HG03135 (cell line): ENCODE results near the gene ORC5.

Source experiments
- ATAC-seq: cut with Tn5 transposase; IDR thresholded peaks from one replicate; pipeline ENCODE4 v1.9.1; 2021; ENCODE audit warnings: mild to moderate bottlenecking, moderate library complexity; ENCODE audit not compliant: unreplicated experiment

ORC5 gene

DNA sequence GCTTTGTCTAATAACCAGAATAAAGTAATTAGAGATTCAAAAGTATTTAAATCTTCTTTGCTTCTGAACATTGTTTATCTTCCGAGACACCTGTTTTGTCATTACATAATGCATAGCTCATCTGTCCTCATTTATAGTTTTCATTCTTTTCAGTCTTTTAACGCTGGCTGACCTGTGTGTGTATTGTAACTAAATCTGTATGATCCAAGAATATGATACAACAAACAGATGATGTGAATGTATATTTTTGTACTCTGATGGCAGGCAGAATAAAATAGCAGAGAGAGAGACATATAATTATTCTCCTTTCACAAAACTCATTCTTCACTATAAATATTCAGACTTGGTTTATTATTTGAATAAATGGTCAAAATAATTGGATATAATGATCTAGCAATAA, 80.6 kb downstream of the ORC5 start:
- no peak for ATAC-seq

DNA sequence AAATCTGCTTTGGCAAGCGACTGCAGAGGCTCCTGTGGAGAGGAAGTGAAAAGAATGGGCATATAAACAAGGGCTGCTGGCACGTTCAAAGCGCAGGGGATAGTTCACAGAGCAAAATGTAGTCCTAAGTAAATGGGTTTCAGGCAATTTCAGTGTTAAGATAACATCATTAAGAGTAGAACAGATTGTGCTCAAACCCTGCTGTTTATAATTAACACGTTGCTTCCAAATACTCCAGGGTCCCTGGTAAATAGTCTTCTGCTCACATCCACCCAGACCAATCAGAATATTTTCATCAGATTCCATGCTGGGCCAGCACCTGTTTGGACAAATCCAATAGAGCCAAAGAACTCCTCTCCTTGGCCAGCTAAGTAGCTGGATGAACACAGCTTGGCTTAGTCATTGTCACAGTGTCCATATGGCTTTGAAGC, 81.4 kb downstream of the ORC5 start:
- ATAC-seq = no peak

DNA sequence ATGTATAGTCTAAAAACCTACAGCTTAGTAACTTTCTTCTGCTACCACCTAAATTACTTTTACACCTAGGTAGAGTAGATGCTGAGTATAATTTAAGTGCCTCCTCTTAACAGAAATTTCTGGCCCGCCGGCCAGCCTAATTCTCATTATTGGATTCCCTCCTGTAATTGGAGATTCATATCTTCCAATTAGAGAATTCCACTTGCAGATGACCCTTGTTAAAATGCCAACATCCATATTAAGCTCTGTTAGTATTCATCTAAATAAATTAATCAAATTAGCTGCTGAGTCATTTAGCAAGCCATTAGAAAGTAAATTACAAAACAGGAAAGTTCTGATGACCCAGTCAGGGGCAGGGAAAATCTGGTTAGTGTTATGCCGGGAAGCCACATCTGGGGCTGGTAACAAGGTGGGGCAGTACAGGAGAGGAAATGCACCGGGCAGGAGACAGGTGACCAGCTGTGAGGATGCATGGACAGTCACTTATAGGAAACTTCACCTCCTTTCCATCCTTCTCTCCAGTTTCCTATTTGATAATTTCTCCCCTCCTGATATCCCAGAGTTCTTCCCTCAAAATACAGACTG, 82.8 kb downstream of the ORC5 start:
- no peak for ATAC-seq

DNA sequence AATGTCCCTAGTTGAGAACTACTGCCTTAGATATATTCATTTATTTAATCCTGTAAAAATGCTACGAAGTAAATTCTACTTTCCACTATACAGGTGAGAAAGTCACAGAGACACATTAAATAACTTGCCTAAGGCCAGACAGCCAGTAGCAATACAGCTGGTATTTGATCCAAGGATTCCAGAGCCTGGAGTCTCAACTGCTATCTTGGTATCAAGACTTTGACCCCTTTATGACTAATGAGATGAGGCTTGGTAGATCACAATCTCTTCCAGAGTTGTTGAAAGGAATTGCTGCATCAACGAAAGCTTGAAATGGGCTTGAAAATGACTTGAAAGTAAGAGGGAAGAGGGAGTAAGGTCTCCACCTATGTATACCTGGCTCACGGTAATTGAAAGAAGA, 83.3 kb downstream of the ORC5 start:
- no peak for ATAC-seq

DNA sequence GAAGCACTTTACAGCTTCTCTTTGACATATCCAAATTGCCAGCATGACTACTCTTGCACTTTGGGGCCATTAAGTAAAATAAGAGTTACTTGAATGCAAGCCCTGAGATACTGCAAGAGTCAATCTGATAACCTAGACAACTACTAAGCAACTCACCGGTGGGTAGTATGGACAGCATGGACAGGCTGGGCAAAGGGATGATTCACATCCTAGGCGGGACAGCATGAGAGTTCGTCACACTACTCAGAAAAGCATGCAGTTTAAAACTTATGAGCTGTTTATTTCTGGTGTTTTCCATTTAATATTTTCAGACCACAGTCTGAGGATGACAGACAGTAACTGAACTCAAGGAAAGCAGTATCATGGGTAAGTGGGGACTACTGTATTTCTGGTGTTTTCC, 84.0 kb downstream of the ORC5 start:
- no peak for ATAC-seq

DNA sequence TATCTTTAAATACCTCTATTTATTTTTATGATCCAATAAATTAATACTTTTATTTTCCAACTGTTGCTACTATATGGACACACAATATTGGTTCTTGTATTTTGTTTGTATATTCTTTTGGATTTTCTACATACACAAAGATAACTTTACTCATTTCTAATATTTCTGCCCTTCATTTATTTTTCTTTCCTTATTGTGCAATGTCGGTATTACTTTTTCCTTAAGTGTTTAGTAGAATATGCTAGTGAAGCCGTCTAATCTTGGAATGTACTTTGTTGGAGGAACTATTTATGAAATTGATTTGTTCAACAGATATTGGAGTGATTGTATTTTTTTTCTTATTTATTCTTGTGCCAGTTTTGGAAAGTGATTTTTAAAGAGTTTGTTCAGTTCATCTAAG, 94.0 kb downstream of the ORC5 start:
- ATAC-seq = no peak

DNA sequence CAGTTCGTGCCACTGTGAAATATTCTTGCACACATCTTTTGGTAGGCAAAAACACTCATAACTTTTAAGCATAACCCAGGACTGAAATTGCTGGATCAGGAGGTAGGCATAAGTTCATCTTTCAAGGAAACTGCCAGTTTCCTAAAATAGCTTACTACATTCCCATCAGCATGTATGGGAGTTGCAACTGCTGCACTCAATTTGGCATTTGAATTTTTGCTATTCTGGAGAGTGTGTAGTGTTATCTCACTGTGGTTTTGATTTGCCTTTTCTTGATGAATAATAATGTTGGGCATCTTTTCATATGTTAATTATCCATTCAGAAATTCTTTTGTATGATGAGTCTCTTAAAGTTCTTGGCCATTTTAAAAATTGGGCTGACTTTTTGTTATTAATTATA, 95.2 kb downstream of the ORC5 start:
- ATAC-seq = no peak

DNA sequence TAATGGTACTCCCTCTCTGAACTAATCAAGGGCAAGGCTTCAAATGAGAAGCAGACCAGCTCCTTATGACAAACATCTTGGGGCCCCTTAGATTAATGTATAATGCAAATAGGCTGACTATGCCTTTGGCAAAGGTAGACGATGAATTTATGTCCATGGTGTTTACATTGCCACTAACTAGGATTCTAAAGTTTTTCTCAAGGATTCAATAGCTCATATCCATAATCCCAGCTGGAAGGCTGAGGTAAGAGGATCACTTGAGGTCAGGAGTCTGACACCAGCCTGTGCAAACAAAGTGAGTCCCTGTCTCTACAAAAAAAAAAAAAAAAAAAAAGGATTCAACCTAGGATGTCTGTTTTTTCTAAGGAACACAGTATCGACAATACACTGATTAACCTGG, 96.5 kb downstream of the ORC5 start:
- ATAC-seq = no peak

DNA sequence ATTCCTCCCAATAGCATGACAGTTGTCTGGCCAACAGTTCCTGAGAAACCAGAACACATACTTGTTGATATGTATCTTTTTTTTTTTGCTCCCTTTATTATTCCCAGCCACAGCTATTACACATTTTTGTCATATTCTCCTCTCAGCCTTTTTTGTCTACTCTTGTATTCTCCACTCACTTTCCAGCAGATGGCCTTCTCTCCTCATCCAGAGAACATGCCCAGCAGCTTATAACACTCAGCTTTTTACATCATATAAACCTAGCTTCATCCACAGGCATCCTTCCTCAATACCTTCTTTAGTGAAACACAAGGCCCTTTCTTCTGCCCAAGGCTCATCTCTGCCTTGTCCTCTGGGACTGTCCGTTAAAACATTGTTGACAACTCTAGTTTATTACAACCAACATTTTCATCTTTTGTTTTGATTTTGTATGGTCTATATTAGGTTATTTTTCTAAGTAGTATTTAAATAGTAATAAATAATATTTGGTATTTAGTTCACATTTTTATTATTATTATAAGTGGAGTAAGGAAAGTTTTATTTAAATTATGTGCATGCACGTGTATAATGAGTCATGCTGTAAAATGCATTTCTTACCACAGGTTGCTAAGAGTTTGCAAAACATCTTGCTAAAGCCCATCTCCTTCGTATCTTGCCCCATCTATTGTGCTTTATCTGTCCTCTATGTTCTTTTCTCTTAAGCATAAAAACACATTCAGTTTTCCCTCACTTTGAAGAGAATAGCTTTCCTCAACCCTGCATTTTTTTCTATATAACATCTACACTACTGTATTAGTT, 101.5 kb downstream of the ORC5 start:
- no peak for ATAC-seq

DNA sequence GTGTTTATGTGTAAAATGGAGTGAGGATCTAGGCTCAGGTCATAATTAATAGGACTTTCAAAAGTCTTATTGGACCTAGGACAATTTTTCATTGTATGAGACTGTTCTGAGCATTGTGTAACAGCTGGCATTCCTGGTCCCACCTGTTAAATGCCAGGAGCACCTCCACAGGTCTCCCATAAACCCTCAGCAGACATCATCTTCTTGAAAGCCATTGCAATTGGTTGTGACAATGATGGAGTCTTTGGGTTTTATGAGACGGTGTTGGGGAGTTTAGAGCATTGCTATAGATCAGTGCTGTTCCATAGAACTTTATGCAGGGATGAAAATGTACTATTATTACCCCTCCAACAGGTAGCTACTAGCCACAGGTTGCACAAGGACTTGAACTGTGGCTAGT, 108.9 kb downstream of the ORC5 start:
- ATAC-seq = no peak

DNA sequence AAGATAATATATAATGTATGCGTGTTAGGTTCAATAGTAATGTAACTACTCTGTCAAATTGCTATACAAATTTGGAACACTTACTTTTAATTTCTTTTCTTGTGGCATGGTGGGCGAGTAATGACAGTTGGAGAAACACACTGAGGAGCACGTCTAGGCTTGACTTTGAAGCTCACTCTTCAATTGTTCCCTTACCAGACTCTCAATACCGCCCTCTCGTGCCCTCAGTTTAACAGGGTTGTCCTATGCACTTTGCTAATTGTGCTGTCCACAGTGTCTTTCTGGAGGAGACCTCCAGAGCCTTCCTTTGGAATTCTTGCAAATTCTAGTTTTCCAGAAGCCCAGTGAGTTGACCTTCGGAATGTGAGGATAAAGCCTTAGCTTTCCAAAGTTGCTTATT, 111.1 kb downstream of the ORC5 start:
- no peak for ATAC-seq

DNA sequence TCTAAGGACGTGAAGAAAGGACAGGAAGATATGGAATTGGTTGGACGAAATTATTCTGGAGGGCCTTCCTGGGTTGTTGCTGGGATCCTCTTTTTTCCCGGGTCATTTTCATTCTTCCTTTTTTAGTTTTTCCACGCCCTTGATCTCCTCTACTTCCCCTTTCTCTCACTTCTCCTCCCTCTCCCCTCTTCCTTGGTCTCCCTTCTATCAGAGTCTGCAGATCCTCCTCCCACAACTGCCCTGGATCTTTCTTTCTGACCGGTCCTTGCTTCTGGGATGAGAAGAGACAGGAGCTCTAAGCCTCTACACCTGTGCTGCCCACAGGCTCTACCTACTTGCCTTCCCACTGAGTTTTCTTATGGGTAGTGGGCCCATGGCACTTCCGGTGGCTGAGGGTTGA, 114.7 kb downstream of the ORC5 start:
- no peak for ATAC-seq

DNA sequence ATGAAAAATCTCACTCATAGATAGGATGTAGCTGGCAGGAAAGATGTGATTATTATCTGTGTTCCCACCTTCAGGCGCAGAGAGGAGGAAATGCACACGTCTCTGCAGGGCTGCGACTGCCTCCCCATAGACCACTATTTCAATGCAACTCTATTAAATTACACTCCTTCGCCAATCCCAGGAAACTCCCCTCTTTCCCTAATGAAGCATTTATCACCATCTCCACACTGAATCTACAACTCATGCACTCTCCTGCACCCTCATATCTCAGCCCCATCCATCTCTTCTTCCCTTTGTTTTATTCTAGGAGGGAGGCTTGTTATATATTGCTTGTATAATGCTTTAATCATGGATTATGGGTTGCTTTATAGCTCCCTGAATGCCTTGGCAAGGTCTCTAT, 116.6 kb downstream of the ORC5 start:
- ATAC-seq = no peak

DNA sequence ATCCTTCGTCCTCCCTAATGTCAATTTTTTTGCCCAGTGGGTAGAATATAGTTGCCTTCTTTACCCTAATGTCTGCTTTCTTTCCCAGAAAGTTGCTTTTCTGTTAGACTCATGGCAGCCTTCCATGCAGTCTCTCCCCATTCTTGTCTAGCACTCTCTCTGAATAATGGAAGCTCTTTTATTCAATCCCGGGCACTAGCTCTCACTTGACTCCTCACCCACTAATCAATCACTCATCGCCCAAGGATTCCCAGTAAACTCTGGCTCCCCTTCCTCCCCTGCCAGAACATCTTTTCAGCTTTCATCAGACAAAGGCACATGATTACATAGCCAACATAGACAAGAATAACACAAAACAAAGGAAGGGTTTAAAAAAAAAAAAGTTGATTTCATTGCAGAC, 118.2 kb downstream of the ORC5 start:
- no peak for ATAC-seq

DNA sequence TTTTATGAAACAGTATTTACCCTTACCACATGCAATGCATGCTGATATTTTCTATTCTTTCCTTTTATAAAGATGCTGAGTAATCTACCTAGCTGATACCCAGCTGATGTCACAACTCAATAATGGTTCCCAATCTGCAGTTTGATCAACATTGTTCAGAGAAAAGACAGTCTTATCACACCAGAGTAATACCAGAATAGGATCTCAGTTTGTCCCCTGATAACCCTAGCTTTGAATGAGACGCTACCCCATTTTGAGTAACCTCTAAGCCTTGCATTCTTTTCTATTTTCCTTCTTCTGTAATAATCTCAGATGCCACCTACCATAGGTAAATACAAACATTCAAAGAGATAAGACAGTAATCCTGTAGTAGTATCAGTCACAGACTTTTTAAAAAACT, 118.8 kb downstream of the ORC5 start:
- no peak for ATAC-seq
